HCT116 (cell line): Measurements from ENCODE around the gene PRCD. TPM values are rescaled to one million over a fixed set of nuclear protein-coding genes. Genes with fewer than 3 reads are reported as not detected.

Experiments used
- ATAC-seq: fragments of 200-7000 bp; cut with Tn5 transposase; 2 replicates; pipeline ENCODE4 v1.9.1; 2020; ENCODE audit warnings: mild to moderate bottlenecking, moderate library complexity
- BruUV-seq: library from RNA; stranded (reverse); fragments of 400-500 nt; replicated peaks from 2 replicates; lab custom pipeline; 2021; lab: Mats Ljungman, UMichigan
- CTCF ChIA-PET: fragments of 300-600 bp; sonication (Branson Sonifier 250); formaldehyde crosslinking; loops from one replicate; lab custom pipeline; 2021; ENCODE audit warnings: antibody characterized with exemption; lab: Charles Lee
- POLR2A ChIA-PET: fragments of 300-600, 350-600 bp; sonication (Branson Sonifier 250); formaldehyde crosslinking; loops from one replicate; lab custom pipeline; 2021; ENCODE audit warnings: antibody characterized with exemption; lab: Charles Lee
- RAD21 ChIA-PET, 2 experiments: fragments of 300-600 bp; sonication (Branson Sonifier 250); formaldehyde crosslinking; loops; one replicate each; lab custom pipeline; 2023; ENCODE audit warnings: low total read pairs in 2 of 2; ENCODE audit not compliant: uncharacterized antibody in 2 of 2, unreplicated experiment in 2 of 2, low non-redundant PET in 1 of 2; lab: Charles Lee
- DNase-seq: peaks from one replicate; pipeline ENCODE4 v3.0.0-alpha.2; 2010; ENCODE audit warnings: low read depth, low spot score
- H2AFZ ChIP-seq: fragments of 200-600 bp; shearing (Covaris generic), sonication (generic); 2 replicates; pipeline ENCODE4 v1.6.1; 2017; ENCODE audit warnings: low read depth, mixed run types, mixed read lengths, antibody characterized with exemption, low read length; ENCODE audit not compliant: poor library complexity, severe bottlenecking
- H3K27ac ChIP-seq: 2 replicates; pipeline ENCODE4 v1.5.1; 2012; ENCODE audit warnings: low read depth, low read length
- H3K27me3 ChIP-seq: fragments of 200-600 bp; sonication (generic); 2 replicates; pipeline ENCODE4 v1.6.1; 2016; ENCODE audit warnings: mixed run types, low read length, mixed read lengths; ENCODE audit not compliant: insufficient read depth
- H3K36me3 ChIP-seq, 2 experiments: fragments of 200-500 bp in 1 of 2; fragments of 200-600 bp in 1 of 2; sonication (Bioruptor generic) in 1 of 2; sonication (generic) in 1 of 2; 2 replicates each; pipeline versions ENCODE4 v1.5.1 to v1.6.1; 2014 to 2016; ENCODE audit warnings: low read length in 2 of 2, inconsistent platforms in 1 of 2, mixed read lengths in 1 of 2, mixed run types in 1 of 2; ENCODE audit not compliant: insufficient read depth in 2 of 2, control insufficient read depth in 1 of 2
- H3K4me1 ChIP-seq, 2 experiments: fragments of 200-600 bp in 1 of 2; sonication (generic) in 1 of 2; 2 replicates each; pipeline versions ENCODE4 v1.5.1 to v1.6.1; 2012 to 2017; ENCODE audit warnings: low read length in 2 of 2, inconsistent platforms in 1 of 2, mild to moderate bottlenecking in 1 of 2, mixed read lengths in 1 of 2, mixed run types in 1 of 2, moderate library complexity in 1 of 2; ENCODE audit not compliant: insufficient read depth in 2 of 2, control insufficient read depth in 1 of 2
- H3K4me2 ChIP-seq: fragments of 200-600 bp; sonication (generic); 2 replicates; pipeline ENCODE4 v1.6.1; 2017; ENCODE audit warnings: mixed run types, low read length, mixed read lengths
- H3K4me3 ChIP-seq, 2 experiments: fragments of 200-600 bp in 1 of 2; sonication (generic) in 1 of 2; replicated peaks in 1 of 2; 2 replicates each; pipeline ENCODE4 v1.5.1; 2011 to 2016; ENCODE audit warnings: low read length in 2 of 2, control low read depth in 1 of 2, low read depth in 1 of 2, mild to moderate bottlenecking in 1 of 2, mixed read lengths in 1 of 2, mixed run types in 1 of 2
- H3K79me2 ChIP-seq: fragments of 200-600 bp; sonication (generic); 2 replicates; pipeline ENCODE4 v1.6.1; 2017; ENCODE audit warnings: mild to moderate bottlenecking, mixed run types, low read length, moderate library complexity, mixed read lengths; ENCODE audit not compliant: insufficient read depth
- H3K9ac ChIP-seq: fragments of 200-600 bp; sonication (generic); 2 replicates; pipeline ENCODE4 v1.6.1; 2016; ENCODE audit warnings: low read length, mixed read lengths
- H3K9me2 ChIP-seq: fragments of 200-600 bp; sonication (generic), shearing (Covaris generic); 2 replicates; pipeline ENCODE4 v1.6.1; 2017; ENCODE audit warnings: mixed run types, mild to moderate bottlenecking, moderate library complexity; ENCODE audit not compliant: insufficient read depth
- H3K9me3 ChIP-seq, 2 experiments: fragments of 200-500 bp in 1 of 2; fragments of 200-600 bp in 1 of 2; sonication (Bioruptor generic) in 1 of 2; sonication (generic) in 1 of 2; 2 replicates each; pipeline ENCODE4 v1.6.1; 2014 to 2017; ENCODE audit warnings: low read length in 2 of 2, mixed read lengths in 2 of 2, inconsistent platforms in 1 of 2, low read depth in 1 of 2, mild to moderate bottlenecking in 1 of 2, mixed run types in 1 of 2, moderate library complexity in 1 of 2; ENCODE audit not compliant: control insufficient read depth in 1 of 2, insufficient read depth in 1 of 2
- H4K20me1 ChIP-seq: fragments of 200-600 bp; sonication (generic), shearing (Covaris generic); 2 replicates; pipeline ENCODE4 v1.6.1; 2017; ENCODE audit warnings: mixed run types, mild to moderate bottlenecking, moderate library complexity; ENCODE audit not compliant: insufficient read depth
- FOSL1 ChIP-seq: IDR thresholded peaks from 2 replicates; pipeline ENCODE4 v1.6.1; 2012; ENCODE audit warnings: low read depth
- intact Hi-C: fragments of 100-400 bp; cut with micrococcal nuclease; formaldehyde crosslinking; loops from 2 replicates; pipeline ENCODE4 v1.10.0; 2022
- total RNA-seq: library from RNA; stranded (reverse); gene quantifications from one replicate; pipeline ENCODE4 v1.2.1, GENCODE V29; 2021; ENCODE audit not compliant: unreplicated experiment
- TF ChIP-seq, protein P1 (sequence below), 3 experiments: fragments of 200-600 bp in 1 of 3; sonication (generic) in 1 of 3; IDR thresholded peaks in 2 of 3; conservative IDR thresholded peaks in 1 of 3; 2 replicates each; pipeline ENCODE4 v1.5.1; 2012 to 2017; ENCODE audit warnings: low read depth in 2 of 3, low read length in 2 of 3, antibody characterized with exemption in 1 of 3, borderline replicate concordance in 1 of 3, control low read depth in 1 of 3, mild to moderate bottlenecking in 1 of 3, mixed read lengths in 1 of 3, mixed run types in 1 of 3, moderate library complexity in 1 of 3; ENCODE audit not compliant: insufficient read depth in 1 of 3

The PRCD gene
- total RNA-seq, 1 experiment from 2014 or later, result not detected

DNA sequence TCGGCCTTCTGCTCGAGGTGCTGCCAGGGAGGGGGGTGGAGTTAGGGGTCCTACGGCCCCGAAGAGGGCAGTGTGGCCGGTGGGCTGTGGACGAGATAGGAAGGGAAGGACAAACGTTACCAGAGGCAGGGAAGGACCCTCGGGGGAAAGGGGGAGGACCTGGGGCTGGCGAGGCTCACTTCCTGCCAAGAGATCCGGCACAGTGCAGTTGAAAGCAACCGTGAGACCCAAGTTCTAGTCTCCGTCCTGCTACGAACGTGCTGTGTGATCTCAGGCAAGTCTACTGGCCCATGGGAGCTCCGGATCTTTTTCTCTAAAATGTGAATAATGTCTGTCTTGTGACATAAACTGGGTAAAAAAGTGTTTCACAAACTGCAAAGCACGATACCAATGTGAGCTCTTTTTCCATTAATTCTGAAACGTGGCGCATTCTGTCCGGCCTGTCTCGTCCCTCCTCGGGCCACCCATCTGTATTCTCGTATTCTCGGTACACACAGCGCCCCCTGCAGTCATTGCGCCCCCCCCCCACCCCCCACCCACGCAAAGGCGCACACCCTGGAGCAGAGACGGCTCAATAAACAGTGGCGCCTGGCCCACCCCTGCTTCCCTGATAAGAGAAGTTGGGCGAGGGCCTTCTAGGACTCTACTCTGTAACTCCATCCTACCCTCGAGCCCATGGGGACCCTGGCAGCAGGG is 11.2 kb upstream of the PRCD start:
- H3K27me3 ChIP-seq, result no peaks in the 10 kb centered on the region
- no peaks in the 10 kb centered on the region for H4K20me1 ChIP-seq
- H3K36me3 ChIP-seq, result no peaks in the 10 kb centered on the region
- no peaks in the 10 kb centered on the region for H3K9me3 ChIP-seq
- H3K4me2 ChIP-seq, result no peak overlapping the region
- TF ChIP-seq, protein P1, sequence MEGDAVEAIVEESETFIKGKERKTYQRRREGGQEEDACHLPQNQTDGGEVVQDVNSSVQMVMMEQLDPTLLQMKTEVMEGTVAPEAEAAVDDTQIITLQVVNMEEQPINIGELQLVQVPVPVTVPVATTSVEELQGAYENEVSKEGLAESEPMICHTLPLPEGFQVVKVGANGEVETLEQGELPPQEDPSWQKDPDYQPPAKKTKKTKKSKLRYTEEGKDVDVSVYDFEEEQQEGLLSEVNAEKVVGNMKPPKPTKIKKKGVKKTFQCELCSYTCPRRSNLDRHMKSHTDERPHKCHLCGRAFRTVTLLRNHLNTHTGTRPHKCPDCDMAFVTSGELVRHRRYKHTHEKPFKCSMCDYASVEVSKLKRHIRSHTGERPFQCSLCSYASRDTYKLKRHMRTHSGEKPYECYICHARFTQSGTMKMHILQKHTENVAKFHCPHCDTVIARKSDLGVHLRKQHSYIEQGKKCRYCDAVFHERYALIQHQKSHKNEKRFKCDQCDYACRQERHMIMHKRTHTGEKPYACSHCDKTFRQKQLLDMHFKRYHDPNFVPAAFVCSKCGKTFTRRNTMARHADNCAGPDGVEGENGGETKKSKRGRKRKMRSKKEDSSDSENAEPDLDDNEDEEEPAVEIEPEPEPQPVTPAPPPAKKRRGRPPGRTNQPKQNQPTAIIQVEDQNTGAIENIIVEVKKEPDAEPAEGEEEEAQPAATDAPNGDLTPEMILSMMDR (IDR thresholded peaks at IDR 0.05 in 2 of 3, conservative IDR thresholded peaks at IDR 0.05 in 1 of 3; ENCODE audit: borderline replicate concordance in 1 of 3, insufficient read depth in 1 of 3, low read depth in 2 of 3, low read length in 2 of 3), result peak in 2 of 3 experiments; percentile 17 to 47; a peak in 3 of 6 replicates
- TF ChIP-seq FOSL1, result no peak
- TF ChIP-seq, all 23 proteins: peak for 1
- H3K4me1 ChIP-seq, result peaks cover 10 to 31% of the 10 kb centered on the region in 2 experiments; a peak in 3 of 4 replicates
- intact Hi-C loops, result no loop called here
- ChIA-PET CTCF (interaction anchor here (0.6 to 2.8 kb wide), 6 partner anchors 12 to 153 kb away, joined by 3 to 10 read pairs (median 4); partner anchors contain the start of gene PRCD), POLR2A (interaction anchor here (0.5 to 0.7 kb wide), 3 partner anchors 28 to 143 kb away, joined by 3 to 5 read pairs (median 3); no protein-coding TSS in a partner anchor), RAD21 (interaction anchor here in 1 of 2 experiments (1.4 kb wide), 1 partner anchor 12 kb away, joined by 4 read pairs; the partner anchor contains the start of gene PRCD)
- peak; percentile 50 for ATAC-seq
- no peak overlapping the region for H2AFZ ChIP-seq
- H3K4me3 ChIP-seq, result no peak overlapping the region
- H3K79me2 ChIP-seq, result no peaks in the 10 kb centered on the region
- DNase-seq, result no peak
- no peaks in the 10 kb centered on the region for H3K9me2 ChIP-seq
- H3K27ac ChIP-seq, result no peak overlapping the region
- BruUV-seq, result no TSS peak
- no peak overlapping the region for H3K9ac ChIP-seq
